Raji (cell line): ENCODE results near the gene LCNL1.

Experiments
- POLR2A ChIP-seq: IDR thresholded peaks from 2 replicates; pipeline ENCODE4 v1.6.1; 2011; ENCODE audit warnings: low read depth, low read length, control low read depth; ENCODE audit not compliant: insufficient read depth

LCNL1 gene

GRCh38 chr9:136973618-136974617 is 8.9 kb upstream of the LCNL1 start:
- no peak for TF ChIP-seq POLR2A

DNA sequence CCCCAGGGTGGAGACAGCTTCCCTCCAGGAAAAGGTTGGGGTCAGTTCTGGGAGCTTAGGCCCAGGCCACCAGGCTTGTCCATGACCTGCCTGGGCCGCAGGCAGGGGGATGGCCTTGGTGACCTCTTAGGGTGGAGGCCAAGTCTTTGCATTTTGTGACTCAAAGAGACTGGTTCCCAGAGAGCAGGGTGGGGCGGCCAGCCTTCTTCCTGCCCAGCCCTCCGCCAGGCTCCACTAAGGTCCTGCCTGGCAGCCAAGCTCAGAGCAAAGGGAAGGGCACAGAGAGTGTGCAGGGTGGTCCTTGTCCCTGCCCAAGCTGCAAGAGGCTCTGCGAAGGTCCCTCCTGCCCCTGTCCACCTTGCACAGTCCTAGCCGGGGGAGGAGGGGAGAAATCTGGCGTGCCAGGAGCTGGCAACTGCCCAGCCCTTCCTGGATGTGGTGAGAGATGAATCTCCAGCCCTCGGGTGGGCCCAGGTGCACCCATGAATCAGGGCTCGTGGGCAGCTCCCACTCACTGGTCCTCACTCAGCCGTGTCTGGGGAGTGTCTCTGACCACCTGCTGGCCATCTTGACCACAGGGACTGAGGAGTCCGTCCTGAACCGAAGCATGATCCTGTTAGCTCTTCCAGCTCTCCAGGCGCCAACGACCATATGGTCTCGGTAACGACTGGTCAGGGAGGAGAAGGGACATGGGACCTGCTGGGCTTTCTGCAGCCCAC is 7.8 kb upstream of the LCNL1 start:
- no peak for TF ChIP-seq POLR2A

- no peak for TF ChIP-seq POLR2A
These were observed 7.1 kb upstream of the LCNL1 start for GRCh38 chr9:136975644-136976043.

GRCh38 chr9:136977223-136977622 is 5.6 kb upstream of the LCNL1 start, which contains the start of gene PTGDS:
Gene PTGDS (plus strand): TSS chr9:136977504. CDS start chr9:136977579, 75 bp downstream.
- TF ChIP-seq POLR2A: no peak

GRCh38 chr9:136977649-136978072 is 5.1 kb upstream of the LCNL1 start:
- TF ChIP-seq POLR2A: no peak

DNA sequence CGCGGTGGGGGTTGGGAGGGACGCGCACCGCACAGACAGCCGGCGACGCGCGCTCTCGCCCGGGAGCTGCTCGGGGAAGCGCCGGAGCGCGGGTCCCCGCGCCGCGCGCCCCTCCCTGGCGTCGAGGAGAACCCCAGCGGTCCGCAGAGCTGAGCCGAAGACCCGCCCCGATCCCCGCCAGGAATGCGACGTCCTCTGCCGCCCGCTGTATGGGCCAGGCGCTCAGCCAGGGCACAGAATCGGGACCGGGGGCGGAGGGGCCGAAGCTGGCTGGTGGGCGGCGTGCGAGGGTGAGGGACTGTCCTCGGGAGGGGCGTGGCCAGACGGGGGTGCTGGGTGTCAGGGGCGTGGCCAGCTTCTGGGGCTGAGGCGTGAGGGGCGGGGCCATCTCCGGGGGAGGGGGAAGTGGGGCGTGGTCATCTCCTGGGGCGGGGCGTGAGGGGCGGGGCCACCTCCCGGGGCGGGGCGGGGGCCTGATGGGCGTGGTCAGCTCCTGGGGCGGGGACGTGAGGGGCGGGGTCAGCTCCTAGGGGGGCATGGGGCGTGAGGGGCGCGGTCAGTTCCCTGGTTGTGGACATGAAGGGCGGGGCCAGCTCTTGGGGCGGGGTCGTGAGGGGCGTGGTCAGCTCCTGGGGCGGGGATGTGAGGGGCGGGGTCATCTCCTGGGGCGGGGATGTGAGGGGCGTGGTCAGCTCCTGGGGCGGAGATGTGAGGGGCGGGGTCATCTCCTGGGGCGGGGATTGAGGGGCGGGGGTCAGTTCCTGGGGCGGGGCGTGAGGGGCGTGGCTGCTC is 4.5 kb upstream of the LCNL1 start:
- no peak for TF ChIP-seq POLR2A

GRCh38 chr9:136978865-136979544 is 3.8 kb upstream of the LCNL1 start:
- no peak for TF ChIP-seq POLR2A

DNA sequence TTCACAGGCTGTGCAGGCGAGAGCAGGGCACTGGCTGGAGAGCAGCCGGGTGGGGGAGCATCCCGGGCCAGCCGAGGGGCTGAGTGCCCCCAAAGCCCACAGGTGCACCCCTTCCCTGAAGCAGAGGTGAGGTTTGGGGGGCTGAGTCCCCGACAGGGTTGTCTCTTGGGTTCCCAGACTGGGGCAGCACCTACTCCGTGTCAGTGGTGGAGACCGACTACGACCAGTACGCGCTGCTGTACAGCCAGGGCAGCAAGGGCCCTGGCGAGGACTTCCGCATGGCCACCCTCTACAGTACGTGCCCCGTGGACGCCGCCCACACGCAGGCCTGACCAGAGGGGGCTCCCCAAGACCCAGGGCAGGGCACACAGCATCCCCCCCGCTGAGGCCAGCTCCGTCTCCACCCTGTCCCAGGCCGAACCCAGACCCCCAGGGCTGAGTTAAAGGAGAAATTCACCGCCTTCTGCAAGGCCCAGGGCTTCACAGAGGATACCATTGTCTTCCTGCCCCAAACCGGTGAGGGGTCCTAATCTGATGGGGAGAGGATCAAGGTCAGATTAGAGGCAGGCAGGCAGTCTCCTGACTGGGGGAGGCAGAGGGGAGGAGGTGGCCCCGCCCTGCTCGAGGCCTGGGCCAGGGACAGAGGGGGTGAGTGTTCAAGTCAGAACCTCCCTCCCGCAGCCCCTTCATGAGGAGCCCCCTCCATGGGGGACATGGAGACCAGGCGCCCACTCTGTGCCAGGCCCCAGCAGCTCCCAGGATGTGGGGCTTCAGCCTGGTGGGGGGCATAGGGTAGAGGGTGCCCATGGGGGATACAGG is 2.8 kb upstream of the LCNL1 start:
- TF ChIP-seq POLR2A: no peak

DNA sequence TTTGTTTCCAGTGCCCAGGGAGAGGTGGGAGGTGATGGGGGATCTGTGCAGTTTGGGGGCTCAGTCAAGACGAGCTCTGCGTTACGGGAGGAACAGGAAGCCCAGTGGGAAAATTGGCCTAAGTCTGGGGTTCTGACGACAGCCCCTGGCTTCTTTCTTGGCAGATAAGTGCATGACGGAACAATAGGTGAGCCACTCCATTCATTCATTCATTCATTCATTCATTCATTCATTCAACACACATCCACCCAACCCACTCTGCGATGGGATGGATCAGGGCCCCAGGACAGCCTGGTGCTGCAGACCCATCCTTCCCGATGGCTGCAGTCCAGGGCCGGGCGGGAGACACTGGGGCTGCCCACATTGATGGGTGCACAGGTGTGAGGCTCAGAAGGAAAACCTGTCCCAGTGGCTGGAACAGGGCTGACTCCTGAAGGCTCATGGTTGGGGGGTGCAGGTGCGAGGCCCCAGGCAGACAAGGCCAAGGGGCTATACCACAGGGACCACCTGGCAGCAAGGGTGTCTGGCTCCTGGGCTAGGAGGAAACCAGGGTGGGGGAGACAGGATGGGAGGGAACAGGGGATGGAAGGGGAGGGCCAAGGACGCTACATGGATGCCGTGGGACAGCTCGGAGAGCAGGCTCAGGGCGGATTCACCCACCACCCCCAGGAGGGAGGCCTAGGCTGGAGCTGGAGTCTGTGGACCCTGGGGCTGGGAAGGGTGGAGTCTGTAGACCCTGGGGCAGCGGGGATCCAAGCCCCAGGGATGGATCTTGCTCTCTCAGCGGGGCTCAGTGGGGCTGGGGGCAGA is 1.9 kb upstream of the LCNL1 start:
- TF ChIP-seq POLR2A: no peak

- no peak for TF ChIP-seq POLR2A
These were observed 1.1 kb upstream of the LCNL1 start for GRCh38 chr9:136981588-136982231.

- TF ChIP-seq POLR2A: no peak
These were observed 374 bp downstream of the LCNL1 start for GRCh38 chr9:136983167-136983566.

DNA sequence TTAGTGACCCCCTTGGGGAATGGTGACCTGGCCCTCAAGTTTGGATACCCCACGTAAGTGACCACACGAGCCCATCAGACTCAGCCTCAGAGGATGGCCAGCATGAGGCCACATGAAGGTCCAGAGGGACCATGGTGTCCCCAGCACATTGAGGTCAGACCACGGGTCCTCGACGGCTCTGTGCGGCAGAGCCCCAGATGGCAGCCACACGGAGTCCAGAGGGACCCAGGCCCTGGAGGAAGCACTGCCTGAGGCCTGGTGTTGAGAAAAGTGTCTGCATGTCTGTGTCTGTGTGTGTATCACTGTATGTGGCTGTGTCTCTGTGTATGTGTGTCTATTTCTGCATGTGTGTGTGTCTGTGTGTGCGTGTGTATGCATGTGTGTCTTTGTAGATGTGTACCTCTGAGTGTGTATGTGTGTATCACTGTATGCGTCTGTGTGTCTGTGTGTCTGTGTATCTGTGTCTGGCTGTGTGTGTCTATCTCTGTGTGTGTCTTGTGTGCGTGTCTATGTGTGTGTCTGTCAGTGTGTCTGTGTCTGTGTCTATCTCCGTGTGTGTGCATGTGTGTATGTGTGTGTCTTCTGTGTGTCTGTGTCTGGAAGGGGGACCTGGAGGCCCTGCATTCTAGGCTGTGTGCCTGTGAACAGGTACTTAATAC is 992 bp downstream of the LCNL1 start:
- no peak for TF ChIP-seq POLR2A

GRCh38 chr9:136984464-136985026 is 1.8 kb downstream of the LCNL1 start:
- TF ChIP-seq POLR2A: no peak
